HG02610 (cell line): ENCODE results near the gene PTPRN2.
"Not testable (repeated sequence)": the region's sequence is repeated elsewhere in the genome, so short reads cannot be mapped to it uniquely, and the experiment has no call there.

Experiments
- ATAC-seq: cut with Tn5 transposase; IDR thresholded peaks from one replicate; pipeline ENCODE4 v1.9.1; 2021; ENCODE audit warnings: mild to moderate bottlenecking, moderate library complexity; ENCODE audit not compliant: unreplicated experiment

PTPRN2 gene

DNA sequence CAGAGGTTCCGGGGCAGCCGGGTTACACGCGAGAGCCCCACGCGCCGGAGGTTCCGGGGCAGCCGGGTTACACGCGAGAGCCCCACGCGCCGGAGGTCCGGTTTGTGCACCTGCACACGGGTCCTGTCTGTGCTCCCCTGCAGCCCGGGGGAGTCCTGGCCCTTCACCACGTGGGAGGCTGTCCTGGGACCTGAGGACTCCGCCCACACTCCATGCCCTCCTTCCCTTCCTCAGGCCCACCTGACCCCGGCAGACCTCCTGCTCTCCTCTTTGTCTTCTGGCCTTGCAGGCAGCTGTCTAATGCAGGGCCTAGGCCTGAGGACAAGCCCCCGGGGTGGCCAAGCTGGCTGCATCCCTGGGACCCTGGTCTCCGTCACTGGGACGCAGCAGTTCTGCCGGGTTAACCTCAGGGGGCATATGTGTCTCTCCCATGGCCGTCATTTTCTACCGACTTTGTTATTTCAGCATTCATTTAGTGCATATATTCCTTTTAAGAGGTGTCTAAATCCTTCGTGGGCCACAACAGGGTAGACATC lies 876.2 kb downstream of the PTPRN2 start:
- ATAC-seq, result no peak

DNA sequence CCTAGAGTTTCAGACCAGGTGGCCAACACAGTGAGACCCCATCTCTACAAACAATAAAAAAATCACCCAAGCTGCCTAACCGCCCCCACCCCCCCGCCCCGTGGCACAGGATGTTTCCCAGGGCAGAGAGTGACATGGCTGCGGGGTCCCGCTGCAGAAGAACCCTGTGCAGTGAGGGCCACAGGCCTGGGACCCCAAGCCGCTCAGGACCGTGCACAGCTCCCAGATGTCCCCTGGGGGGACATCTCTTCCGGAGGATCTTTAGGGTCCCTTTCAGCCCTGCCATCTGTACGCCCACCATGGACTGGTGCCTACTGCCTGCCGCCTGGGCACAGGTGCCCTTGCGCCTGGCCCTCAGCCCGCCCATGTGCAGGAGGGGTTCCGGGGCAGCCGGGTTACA lies 877.2 kb downstream of the PTPRN2 start:
- ATAC-seq, result no peak

DNA sequence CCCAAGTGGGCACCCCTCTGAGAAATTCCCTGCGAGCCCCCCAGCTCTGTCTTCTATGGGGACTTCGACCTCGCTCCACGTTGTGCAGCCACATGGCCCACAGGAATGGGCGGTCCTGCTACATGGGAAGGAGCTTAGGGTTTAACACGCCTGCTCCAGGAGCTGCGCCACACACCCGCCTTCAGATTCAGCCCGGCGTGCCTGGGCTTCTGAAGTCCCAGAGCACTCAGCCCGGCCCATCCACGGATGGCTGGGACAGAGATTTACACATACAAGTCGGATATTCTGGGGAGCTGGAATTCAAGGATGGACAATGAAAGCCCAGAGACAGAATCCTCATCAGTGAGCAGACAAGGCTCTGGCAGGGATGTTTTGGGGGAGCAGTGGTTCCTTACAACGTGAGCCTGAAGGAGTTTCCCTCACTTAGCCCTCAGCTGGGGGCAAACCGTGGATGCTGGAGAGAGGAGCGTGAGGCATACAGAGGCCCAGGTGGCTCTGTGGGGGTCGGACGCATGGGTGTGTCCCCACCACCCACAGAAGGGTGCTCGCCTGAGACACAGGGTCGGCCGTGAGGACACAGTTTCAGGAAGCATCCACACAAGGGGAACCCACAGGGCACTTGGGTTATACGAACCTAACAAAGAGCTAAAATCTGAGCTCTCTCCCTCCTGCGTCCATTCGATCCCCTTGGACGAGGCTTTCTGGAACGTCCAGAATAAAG lies 877.9 kb downstream of the PTPRN2 start:
- no peak for ATAC-seq

GRCh38 chr7:157708919-157709295 lies 878.7 kb downstream of the PTPRN2 start:
- no peak for ATAC-seq

GRCh38 chr7:157707983-157708918 lies 879.4 kb downstream of the PTPRN2 start:
- no peak for ATAC-seq

GRCh38 chr7:157704365-157704764 lies 883.3 kb downstream of the PTPRN2 start:
- ATAC-seq, result no peak

DNA sequence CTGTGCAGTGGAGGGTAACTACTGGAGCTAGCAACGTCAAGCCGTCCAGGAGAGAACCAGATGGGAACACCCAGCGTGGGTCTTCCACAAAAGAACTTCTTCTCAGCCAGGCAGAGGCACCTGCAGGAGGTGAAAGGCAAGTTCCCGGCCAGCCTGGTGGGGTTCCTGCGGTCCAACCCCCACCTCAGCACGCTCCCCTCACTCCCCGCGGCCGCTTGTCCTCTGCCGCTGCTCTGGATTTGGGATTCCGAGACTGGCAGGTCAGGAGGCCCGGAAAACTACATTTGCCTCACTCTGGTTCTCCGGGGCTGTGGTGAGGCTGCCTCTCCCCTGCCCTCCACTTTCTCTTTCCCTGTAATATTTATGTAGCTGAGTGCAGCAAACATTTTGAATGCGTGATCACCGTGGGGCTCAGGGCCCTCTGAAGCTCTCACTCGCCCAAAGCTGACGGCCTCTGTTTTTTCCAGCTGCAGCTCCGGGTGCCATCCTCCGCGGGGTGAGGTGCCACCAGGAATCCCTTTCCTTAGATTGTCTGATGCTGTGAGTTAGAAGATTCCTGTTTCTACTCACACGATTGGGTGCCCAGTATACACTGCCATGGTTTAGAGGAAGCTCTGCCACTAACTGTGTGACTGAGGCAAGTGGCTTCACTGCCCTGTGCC lies 884.0 kb downstream of the PTPRN2 start:
- ATAC-seq, result no peak

DNA sequence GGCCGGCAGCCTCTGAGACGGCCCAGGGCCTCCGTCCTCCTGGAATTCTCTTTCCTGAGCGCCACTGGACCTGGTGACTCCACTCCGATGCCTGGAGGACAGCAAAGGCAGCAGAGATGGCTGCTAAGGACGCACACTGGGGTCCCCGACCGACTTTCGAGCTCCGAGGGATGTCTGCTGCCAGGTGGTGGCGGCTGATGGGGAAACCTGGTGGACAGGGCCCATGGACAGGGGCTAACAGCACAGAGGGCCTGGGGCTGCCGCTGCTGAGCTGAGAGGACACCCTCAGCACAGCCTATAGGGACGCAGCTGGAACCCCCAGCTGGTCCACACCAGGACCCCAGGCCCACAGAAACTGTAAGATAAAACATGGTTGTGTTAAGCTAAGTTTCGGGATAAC lies 884.5 kb downstream of the PTPRN2 start:
- ATAC-seq, result no peak

- ATAC-seq, result no peak
These were observed 885.2 kb downstream of the PTPRN2 start for GRCh38 chr7:157702311-157703023.

GRCh38 chr7:157701395-157702180 lies 886.0 kb downstream of the PTPRN2 start:
- not testable (repeated sequence) for ATAC-seq

DNA sequence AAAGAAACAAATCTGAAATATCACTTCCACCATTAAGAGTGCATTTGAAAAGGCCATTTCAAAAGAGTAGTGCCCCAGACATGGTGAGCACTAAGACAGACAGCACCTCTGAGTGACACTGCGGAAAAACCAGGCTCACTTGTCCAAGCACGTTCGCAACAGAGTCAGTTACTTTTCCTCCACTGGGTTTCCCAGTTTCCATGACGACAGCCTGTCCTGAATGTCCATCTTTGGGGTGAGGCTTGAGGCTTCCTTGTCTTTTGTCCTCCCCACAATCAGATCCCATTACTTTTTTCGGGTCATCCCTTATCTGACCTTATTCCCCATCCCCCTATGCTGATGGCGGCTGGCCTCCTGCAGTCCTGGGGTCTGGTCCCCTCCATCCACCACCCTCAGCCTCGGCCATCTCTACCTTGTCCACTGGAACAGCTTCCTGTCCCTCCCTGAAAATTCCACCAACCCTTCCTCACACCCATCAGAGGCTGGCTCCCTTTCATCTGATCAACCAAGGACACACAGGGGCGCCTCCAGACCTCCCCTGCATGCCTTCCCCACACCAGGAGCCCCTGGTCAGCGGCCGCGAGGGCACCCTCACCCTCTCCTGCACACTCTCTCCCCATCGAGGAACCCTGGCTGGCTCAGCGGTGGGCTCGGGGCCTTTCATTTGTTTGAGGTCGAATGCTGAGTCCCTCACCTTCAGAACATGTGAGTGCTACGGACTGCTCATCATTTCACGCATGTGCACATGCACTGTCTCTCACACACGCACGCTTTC lies 887.2 kb downstream of the PTPRN2 start:
- ATAC-seq, result no peak

- ATAC-seq, result no peak
These were observed 888.1 kb downstream of the PTPRN2 start for GRCh38 chr7:157699357-157700013.

- ATAC-seq, result not testable (repeated sequence)
These were observed 890.3 kb downstream of the PTPRN2 start for GRCh38 chr7:157697287-157697686.

GRCh38 chr7:157695609-157696008 lies 892.0 kb downstream of the PTPRN2 start:
- ATAC-seq, result not testable (repeated sequence)

DNA sequence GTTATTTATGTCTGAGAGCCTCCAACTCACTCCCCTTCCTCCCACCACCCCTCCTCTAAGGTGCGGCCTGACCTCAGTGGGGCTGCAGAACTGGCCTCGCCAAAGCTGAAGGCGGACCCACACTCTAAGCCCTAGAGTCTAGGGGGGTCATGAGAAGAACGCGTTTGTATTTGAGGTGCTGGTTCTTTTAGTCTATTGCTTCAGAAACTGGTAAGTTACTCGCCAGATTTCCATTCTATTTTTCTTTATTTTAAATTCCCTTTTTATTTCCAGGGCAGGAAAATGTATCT lies 893.3 kb downstream of the PTPRN2 start:
- ATAC-seq, result no peak

- no peak for ATAC-seq
These were observed 893.9 kb downstream of the PTPRN2 start for GRCh38 chr7:157693521-157694375.

DNA sequence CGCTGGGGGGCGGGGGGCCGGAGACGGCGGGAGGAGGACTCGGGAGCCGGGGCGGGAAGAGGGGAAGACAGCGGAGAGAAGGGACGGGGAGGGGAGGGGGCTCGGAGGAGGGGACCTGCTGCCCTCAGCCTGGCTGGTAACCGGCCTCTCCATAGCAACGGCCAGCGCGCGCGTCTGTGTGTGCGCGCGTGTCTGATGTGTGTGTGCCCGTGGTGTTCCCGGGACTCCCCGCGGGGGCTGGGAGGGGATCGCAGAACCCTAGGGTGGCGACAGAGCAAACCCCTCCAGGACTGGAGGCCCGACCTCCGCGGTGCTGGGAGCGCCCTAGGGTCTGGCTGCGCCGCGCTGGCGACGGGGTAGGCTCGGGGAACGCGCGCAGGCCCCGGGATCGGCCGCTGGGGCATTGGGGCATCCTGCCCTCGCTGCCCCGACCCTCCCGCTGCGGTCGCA lies 894.5 kb downstream of the PTPRN2 start:
- no peak for ATAC-seq
